Germinal center (tissue), 1 donor: ENCODE measurements around the gene SF1.

Experiments
- DNase-seq: peaks from one replicate; pipeline ENCODE4 v3.0.0; 2012; ENCODE audit warnings: mixed read lengths, low spot score

Gene SF1

GRCh38 chr11:64723907-64724862 lies 54.2 kb downstream of the SF1 start:
- no peak for DNase-seq

GRCh38 chr11:64723117-64723906 lies 55.0 kb downstream of the SF1 start, which contains the start of gene NRXN2:
Gene NRXN2, minus strand, starts transcription at chr11:64723197. Its CDS starts 9,498 bp downstream, at chr11:64713699.
- DNase-seq, result peak; percentile 94

DNA sequence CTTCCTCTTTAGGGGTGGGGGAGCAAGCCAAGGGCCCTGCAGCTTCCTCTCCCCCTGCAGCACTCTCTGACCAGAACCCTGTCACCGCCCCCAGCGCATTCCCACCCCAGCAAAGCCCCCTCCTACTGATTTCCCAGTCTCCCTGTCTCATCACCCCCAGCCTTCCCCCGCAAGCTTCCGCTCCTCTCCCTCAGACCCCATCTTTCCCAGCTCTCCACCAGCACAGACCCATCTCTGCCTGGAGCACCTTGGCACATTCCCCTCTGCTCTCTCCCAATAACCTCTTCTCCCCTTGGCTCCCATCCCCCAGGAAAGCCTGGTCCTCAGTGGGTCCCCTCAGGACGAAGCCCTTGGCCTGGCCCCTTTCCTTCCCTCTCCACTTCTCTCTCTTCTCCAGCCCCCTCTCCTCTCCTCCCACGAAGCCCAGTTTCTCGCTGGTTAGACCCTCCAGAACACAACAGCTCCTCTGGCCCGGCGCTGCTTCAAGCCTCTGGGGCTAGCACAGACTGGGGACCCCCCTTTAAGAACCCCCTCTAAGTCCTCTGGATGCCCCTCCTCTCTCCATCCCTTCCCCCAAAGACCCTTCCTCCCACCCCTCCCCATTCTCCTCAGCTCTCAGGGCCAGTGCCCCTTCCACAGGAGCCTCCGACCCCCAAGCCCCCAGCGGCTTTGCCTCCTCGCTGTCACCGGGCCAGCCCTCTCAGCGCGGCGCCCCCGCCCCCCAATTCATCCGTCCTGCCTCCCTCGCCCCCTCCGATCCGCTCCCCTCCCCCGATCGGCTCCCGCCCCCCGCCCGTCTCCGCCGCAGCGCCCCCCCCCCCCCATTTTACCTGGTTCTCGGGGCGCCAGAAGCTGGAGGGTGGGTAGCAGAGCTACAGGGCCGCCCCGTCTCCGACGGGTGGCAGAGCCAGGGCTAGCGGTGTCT lies 55.9 kb downstream of the SF1 start:
- no peak for DNase-seq

- DNase-seq, result no peak
Observed at GRCh38 chr11:64721359-64721699, 57.0 kb downstream of the SF1 start.

GRCh38 chr11:64720640-64721358 lies 57.5 kb downstream of the SF1 start:
- no peak for DNase-seq

DNA sequence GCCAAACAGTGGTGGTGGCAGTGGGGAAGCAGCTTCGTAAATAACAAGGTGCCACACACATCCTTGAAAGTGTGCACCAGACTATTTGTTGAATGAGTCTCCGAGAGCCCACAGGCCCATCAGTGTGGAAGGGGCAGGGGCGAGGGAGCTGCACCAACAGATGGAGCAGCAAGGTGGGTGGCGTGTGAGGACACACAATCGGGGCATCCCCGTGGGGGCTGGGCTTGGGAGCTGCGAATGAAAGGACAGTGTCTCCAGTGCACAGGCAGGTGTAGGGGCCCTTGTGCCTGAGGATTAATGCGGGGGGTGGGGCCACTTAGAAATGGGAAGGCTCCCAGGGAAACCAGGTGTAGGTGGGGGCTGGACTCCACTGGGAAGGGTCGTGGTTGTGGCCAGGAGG lies 58.2 kb downstream of the SF1 start:
- DNase-seq, result no peak

DNA sequence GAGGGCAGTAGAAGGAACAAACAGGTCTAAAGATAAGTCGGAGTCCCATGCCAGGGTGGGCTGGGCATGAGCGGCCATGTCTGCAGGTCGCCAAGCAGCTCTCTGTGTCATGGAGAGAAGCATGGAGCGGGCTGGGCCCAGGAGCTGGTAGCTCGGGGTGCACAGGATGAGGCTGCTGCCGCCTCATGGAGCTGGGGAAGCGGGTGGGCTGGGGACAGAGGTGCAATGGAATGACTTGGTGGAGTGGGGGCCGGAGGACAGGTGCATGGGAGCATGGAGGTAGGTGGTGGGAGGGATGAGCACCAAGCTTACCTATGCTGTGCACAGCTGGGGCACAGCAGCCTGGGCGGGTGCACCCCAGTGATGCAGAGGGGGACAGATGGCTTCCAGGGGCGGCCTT lies 58.9 kb downstream of the SF1 start:
- DNase-seq, result no peak

DNA sequence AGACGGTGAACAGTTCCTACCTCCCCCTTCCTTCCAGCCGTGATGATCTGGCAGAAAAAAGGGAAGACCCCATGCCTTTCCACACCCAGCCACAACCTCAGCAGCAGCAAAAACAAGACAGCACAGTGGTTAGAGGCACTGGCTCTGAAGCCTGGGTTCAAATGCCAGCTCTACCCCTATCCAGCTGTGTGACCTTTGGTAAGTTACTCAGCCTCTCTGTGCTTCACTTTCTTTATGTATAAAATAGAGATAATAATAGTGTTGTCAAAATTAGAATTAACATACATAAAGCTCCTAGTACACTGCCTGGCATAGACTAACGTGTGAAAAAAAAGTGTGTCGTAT lies 59.6 kb downstream of the SF1 start:
- no peak for DNase-seq

GRCh38 chr11:64718084-64718779 lies 60.1 kb downstream of the SF1 start:
- no peak for DNase-seq

- DNase-seq, result no peak
Observed at GRCh38 chr11:64717268-64717578, 61.1 kb downstream of the SF1 start.

DNA sequence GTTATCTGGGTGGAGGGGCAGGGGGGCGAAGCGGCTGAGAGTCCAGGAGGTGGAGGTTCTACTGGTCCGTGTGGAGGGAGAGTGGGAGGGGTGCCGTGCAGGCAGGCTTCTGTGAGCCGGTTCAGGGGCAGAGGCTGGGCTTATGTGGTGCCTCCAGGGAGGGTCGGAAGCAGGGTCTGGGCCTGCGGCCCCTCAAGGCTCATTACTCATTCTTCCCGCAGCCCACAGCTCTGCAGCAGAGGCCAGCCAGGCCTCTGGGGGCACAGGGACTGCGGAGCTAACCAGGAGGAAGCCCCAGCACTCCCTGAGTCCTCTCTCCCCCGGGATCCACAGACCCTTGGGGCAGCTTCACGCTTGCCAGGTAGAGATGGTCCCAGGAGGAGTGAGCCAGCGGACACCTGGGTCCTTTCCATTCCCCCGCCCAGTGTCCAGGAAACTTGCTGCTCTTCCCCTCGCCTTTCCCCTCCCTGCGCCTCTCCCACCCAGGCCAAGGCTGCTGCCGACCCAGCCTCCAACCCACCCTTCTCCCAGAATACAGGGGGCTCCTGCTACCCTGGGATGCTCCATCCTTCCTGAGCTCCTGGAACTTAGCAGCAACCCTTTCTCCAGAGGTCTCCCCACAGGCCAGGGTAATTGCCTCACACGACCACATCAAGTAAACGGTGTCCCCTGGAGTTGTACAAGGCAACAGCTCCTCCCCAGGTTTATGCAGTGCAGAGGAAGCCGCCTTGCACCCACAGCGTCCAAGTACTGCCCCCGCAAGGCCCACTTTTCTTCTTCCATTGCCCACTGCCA lies 61.7 kb downstream of the SF1 start:
- DNase-seq, result no peak

- DNase-seq, result no peak
Observed at GRCh38 chr11:64715756-64716472, 62.4 kb downstream of the SF1 start.

- DNase-seq, result no peak
Observed at GRCh38 chr11:64715110-64715509, 63.2 kb downstream of the SF1 start.

DNA sequence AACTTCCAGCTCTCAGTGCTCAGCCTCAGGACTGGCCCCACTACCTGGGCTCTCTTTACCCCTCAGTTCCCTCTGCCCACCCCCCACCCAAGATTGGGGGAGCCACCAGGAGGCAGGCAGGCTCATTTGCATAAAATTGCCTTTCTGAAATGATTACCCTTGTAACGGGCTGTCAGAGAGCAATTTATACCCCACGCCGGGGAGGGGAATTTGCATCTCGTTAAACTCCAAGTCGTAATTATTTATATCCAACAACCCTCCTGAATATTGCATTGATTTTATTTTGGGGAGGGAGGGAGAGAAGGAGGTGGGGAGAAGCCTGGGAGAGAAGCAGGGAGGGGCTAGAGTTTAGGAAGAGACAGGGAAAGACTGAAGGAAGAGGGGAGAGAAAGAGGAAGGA lies 63.7 kb downstream of the SF1 start:
- DNase-seq, result no peak
